SK-N-SH (cell line): ENCODE data around the gene DCAF8. TPM values are rescaled to one million over a fixed set of nuclear protein-coding genes. Genes with fewer than 3 reads are reported as not detected.

ENCODE experiments used
- CTCF ChIA-PET: fragments of 300-600, 350-600 bp; formaldehyde crosslinking; extraction: SDS; loops from one replicate; lab custom pipeline; 2021; lab: Yijun Ruan, JAX
- POLR2A ChIA-PET: fragments of 350-600 bp; sonication (Branson Sonifier 250); formaldehyde crosslinking; extraction: SDS; loops from one replicate; lab custom pipeline; 2020; ENCODE audit warnings: antibody characterized with exemption, inconsistent platforms; lab: Yijun Ruan, JAX
- DNase-seq: peaks from one replicate; pipeline ENCODE4 v3.0.0; 2012
- H2AFZ ChIP-seq: fragments of 200-600 bp; sonication (generic); 2 replicates; pipeline ENCODE4 v1.8.1; 2016; ENCODE audit warnings: antibody characterized with exemption, mild to moderate bottlenecking, low read depth
- H3F3A ChIP-seq: fragments of 200-600 bp; sonication (generic); replicated peaks from 2 replicates; pipeline ENCODE3; 2016; ENCODE audit warnings: antibody characterized with exemption, mild to moderate bottlenecking; ENCODE audit not compliant: insufficient read depth
- H3K27ac ChIP-seq, 2 experiments: fragments of 200-500 bp in 1 of 2; fragments of 200-600 bp in 1 of 2; sonication (Bioruptor generic) in 1 of 2; sonication (generic), shearing (Covaris generic) in 1 of 2; 2 replicates each; pipeline versions ENCODE4 v1.5.1 to v1.6.1; 2014 to 2016; ENCODE audit warnings: low read depth in 2 of 2, inconsistent platforms in 1 of 2, low read length in 1 of 2, mild to moderate bottlenecking in 1 of 2, mixed read lengths in 1 of 2
- H3K27me3 ChIP-seq: fragments of 200-600 bp; sonication (generic), shearing (Covaris generic); 2 replicates; pipeline ENCODE4 v1.6.1; 2016; ENCODE audit warnings: mixed run types; ENCODE audit not compliant: insufficient read depth
- H3K36me3 ChIP-seq, 2 experiments: fragments of 200-500 bp in 1 of 2; fragments of 200-600 bp in 1 of 2; sonication (Bioruptor generic) in 1 of 2; sonication (generic) in 1 of 2; replicated peaks in 1 of 2; 2 replicates each; pipeline versions ENCODE3 to v1.5.1; 2014 to 2016; ENCODE audit warnings: low read length in 1 of 2, mild to moderate bottlenecking in 1 of 2; ENCODE audit not compliant: insufficient read depth in 2 of 2, control insufficient read depth in 1 of 2
- H3K4me1 ChIP-seq, 2 experiments: fragments of 200-500 bp in 1 of 2; fragments of 200-600 bp in 1 of 2; sonication (Bioruptor generic) in 1 of 2; sonication (generic), shearing (Covaris generic) in 1 of 2; 2 replicates each; pipeline versions ENCODE4 v1.5.1 to v1.6.1; 2014 to 2016; ENCODE audit warnings: low read depth in 1 of 2, low read length in 1 of 2, mixed run types in 1 of 2; ENCODE audit not compliant: insufficient read depth in 2 of 2, control insufficient read depth in 1 of 2
- H3K4me2 ChIP-seq: fragments of 200-600 bp; sonication (generic), shearing (Covaris generic); 2 replicates; pipeline ENCODE4 v1.6.1; 2017; ENCODE audit warnings: mixed run types
- H3K4me3 ChIP-seq, 2 experiments: fragments of 200-500 bp in 1 of 2; fragments of 200-600 bp in 1 of 2; sonication (Bioruptor generic) in 1 of 2; sonication (generic), shearing (Covaris generic) in 1 of 2; 2 replicates each; pipeline versions ENCODE4 v1.5.1 to v1.8.1; 2014 to 2016; ENCODE audit warnings: low read depth in 2 of 2, inconsistent platforms in 1 of 2, low read length in 1 of 2, mild to moderate bottlenecking in 1 of 2, mixed read lengths in 1 of 2, moderate library complexity in 1 of 2
- H3K79me2 ChIP-seq: fragments of 200-600 bp; sonication (generic); 2 replicates; pipeline ENCODE4 v1.8.1; 2017; ENCODE audit warnings: mild to moderate bottlenecking; ENCODE audit not compliant: insufficient read depth
- H3K9ac ChIP-seq: fragments of 200-600 bp; sonication (generic); 2 replicates; pipeline ENCODE4 v1.6.1; 2017; ENCODE audit warnings: mixed run types
- H3K9me2 ChIP-seq: fragments of 200-600 bp; sonication (generic); 2 replicates; pipeline ENCODE4 v1.6.1; 2017; ENCODE audit warnings: mixed run types
- H3K9me3 ChIP-seq: fragments of 200-600 bp; sonication (generic); 2 replicates; pipeline ENCODE4 v1.6.1; 2017; ENCODE audit warnings: mixed run types, mild to moderate bottlenecking, moderate library complexity
- H4K20me1 ChIP-seq: fragments of 200-600 bp; sonication (generic); 2 replicates; pipeline ENCODE4 v1.6.1; 2017; ENCODE audit warnings: mild to moderate bottlenecking, mixed run types; ENCODE audit not compliant: insufficient read depth
- EP300 ChIP-seq, 2 experiments: IDR thresholded peaks; 2 replicates each; pipeline versions ENCODE4 v1.4.0 to v1.6.1; 2012; ENCODE audit warnings: borderline replicate concordance in 1 of 2, low read depth in 1 of 2, low read length in 1 of 2
- REST ChIP-seq: IDR thresholded peaks from 2 replicates; pipeline ENCODE4 v1.6.1; 2012; ENCODE audit warnings: mild to moderate bottlenecking, low read depth, low read length, moderate library complexity
- USF2 ChIP-seq: fragments of 150-350 bp; IDR thresholded peaks from 2 replicates; pipeline ENCODE4 v1.6.1; 2017; ENCODE audit warnings: antibody characterized with exemption, low read length, low read depth, borderline replicate concordance
- ZBTB33 ChIP-seq: IDR thresholded peaks from 2 replicates; pipeline ENCODE4 v1.4.0; 2012; ENCODE audit warnings: low read depth, borderline replicate concordance
- WGBS: methylation state at CpG from one replicate; pipeline ENCODE4 v1.1.6; 2017; ENCODE audit warnings: low lambda C conversion rate; 5-methylcytosine and 5-hydroxymethylcytosine counted together
- polyA plus RNA-seq, 3 experiments: library from polyadenylated mRNA; depleted of rRNA; stranded (reverse); fragments of >200 nt; gene quantifications; 2 replicates each; pipeline ENCODE4 v1.2.3, GENCODE V29; 2012

The DCAF8 gene
- polyA plus RNA-seq, 1 of the 3 experiments (the other 2 are of a cell fraction): 108 TPM

GRCh38 chr1:160296036-160296435 lies 33.7 kb upstream of the DCAF8 start:
- CTCF ChIA-PET: interaction anchor here (0.8 to 7.3 kb wide), 6 partner anchors 8 to 210 kb away, joined by 3 to 102 read pairs (median 4); no protein-coding TSS in a partner anchor
- peaks cover 6% of the 10 kb centered on the region; the same call in 1 of the 2 replicates for H4K20me1 ChIP-seq
- 95% methylated on average over 1 of the region's 1 CpG for WGBS

More at GRCh38 chr1:160296036-160296435, 33.7 kb upstream of the DCAF8 start:
- Histone ChIP-seq H3K27ac (no peak overlapping the region), H2AFZ (no peak overlapping the region), H3K79me2 (peaks cover 5% of the 10 kb centered on the region; the same call in 1 of the 2 replicates), H3K4me2 (no peak overlapping the region), H3K4me1 (no peaks in the 10 kb centered on the region), H3K36me3 (peaks cover 92 to 93% of the 10 kb centered on the region in 2 experiments), H3K9me2 (no peaks in the 10 kb centered on the region), H3K4me3 (no peak overlapping the region), H3K9me3 (no peaks in the 10 kb centered on the region), H3F3A (peaks cover 41% of the 10 kb centered on the region), H3K27me3 (no peaks in the 10 kb centered on the region), H3K9ac (no peak overlapping the region)
- TF ChIP-seq EP300 (IDR thresholded peaks at IDR 0.05; ENCODE audit: borderline replicate concordance in 1 of 2, low read depth in 1 of 2, low read length in 1 of 2) (no peak), USF2 (no peak), ZBTB33 (no peak), REST (no peak)
- POLR2A ChIA-PET: no interaction called here
- DNase-seq: no peak
